DOHH2 (cell line): Measurements from ENCODE around the gene RAC3.

ENCODE experiments used
- H3F3A ChIP-seq: fragments of 200-600 bp; sonication (generic), shearing (Covaris generic); 2 replicates; pipeline ENCODE4 v1.6.0; 2016; ENCODE audit warnings: antibody characterized with exemption, mild to moderate bottlenecking; ENCODE audit not compliant: control insufficient read depth, insufficient read depth
- H3K27ac ChIP-seq: fragments of 200-600 bp; sonication (generic); 2 replicates; pipeline ENCODE4 v1.5.1; 2014; ENCODE audit warnings: low read depth, mild to moderate bottlenecking, low read length, moderate library complexity
- H3K27me3 ChIP-seq: fragments of 200-600 bp; sonication (generic); 2 replicates; pipeline ENCODE4 v1.6.1; 2014; ENCODE audit warnings: mild to moderate bottlenecking, low read length, mixed read lengths; ENCODE audit not compliant: control insufficient read depth
- H3K36me3 ChIP-seq: fragments of 200-600 bp; sonication (generic); 2 replicates; pipeline ENCODE4 v1.6.1; 2014; ENCODE audit warnings: mild to moderate bottlenecking, low read length, moderate library complexity, mixed read lengths; ENCODE audit not compliant: control insufficient read depth
- H3K4me1 ChIP-seq: fragments of 200-600 bp; sonication (generic); 2 replicates; pipeline ENCODE4 v1.6.1; 2014; ENCODE audit warnings: mild to moderate bottlenecking, low read length, mixed read lengths; ENCODE audit not compliant: control insufficient read depth
- H3K4me2 ChIP-seq: fragments of 200-600 bp; sonication (generic); 2 replicates; pipeline ENCODE4 v1.6.0; 2014; ENCODE audit warnings: mild to moderate bottlenecking, low read length, moderate library complexity
- H3K4me3 ChIP-seq: fragments of 200-600 bp; sonication (generic); 2 replicates; pipeline ENCODE4 v1.5.1; 2014; ENCODE audit warnings: mild to moderate bottlenecking, low read length, mixed read lengths
- H3K79me2 ChIP-seq: fragments of 200-600 bp; sonication (generic); 2 replicates; pipeline ENCODE4 v1.6.1; 2014; ENCODE audit warnings: mild to moderate bottlenecking, low read length, mixed read lengths; ENCODE audit not compliant: control insufficient read depth
- H3K9me2 ChIP-seq: fragments of 200-600 bp; sonication (generic); replicated peaks from 2 replicates; pipeline ENCODE4 v1.6.1; 2014; ENCODE audit warnings: mild to moderate bottlenecking, low read length, mixed read lengths; ENCODE audit not compliant: control insufficient read depth
- H3K9me3 ChIP-seq: fragments of 200-600 bp; sonication (generic); 2 replicates; pipeline ENCODE4 v1.6.1; 2014; ENCODE audit warnings: antibody characterized with exemption, low read length, mixed read lengths; ENCODE audit not compliant: control insufficient read depth, insufficient read depth
- H4K20me1 ChIP-seq: fragments of 200-600 bp; sonication (generic); 2 replicates; pipeline ENCODE4 v1.6.0; 2014; ENCODE audit warnings: low read depth, mild to moderate bottlenecking, antibody characterized with exemption, low read length, moderate library complexity; ENCODE audit not compliant: control insufficient read depth, insufficient read depth
- CTCF ChIP-seq: fragments of 200-600 bp; sonication (generic); IDR thresholded peaks from one replicate; pipeline ENCODE4 v1.5.1; 2014; ENCODE audit warnings: antibody characterized with exemption, mild to moderate bottlenecking, low read depth, low read length; ENCODE audit not compliant: poor library complexity, severe bottlenecking
- EZH2phosphoT487 ChIP-seq: fragments of 200-600 bp; sonication (generic); IDR thresholded peaks from 2 replicates; pipeline ENCODE4 v1.6.1; 2017; ENCODE audit warnings: borderline replicate concordance, mild to moderate bottlenecking, antibody characterized with exemption, low read length, moderate library complexity, mixed read lengths

The RAC3 gene

GRCh38 chr17:82081546-82081945 is 50.1 kb downstream of the RAC3 start:
- TF ChIP-seq CTCF (no peak), EZH2phosphoT487 (no peak)
- Histone ChIP-seq H3K4me2 (no peak overlapping the region), H3K79me2 (no peaks in the 10 kb centered on the region), H4K20me1 (no peaks in the 10 kb centered on the region; the same call in 1 of the 2 replicates), H3K9me3 (no peaks in the 10 kb centered on the region), H3K4me3 (no peak overlapping the region), H3K4me1 (peaks cover 2% of the 10 kb centered on the region), H3K36me3 (peaks cover 84% of the 10 kb centered on the region), H3K27ac (no peak overlapping the region), H3F3A (peaks cover 5% of the 10 kb centered on the region), H3K9me2 (no peaks in the 10 kb centered on the region), H3K27me3 (no peaks in the 10 kb centered on the region)

- H3K36me3 ChIP-seq = peaks cover 88% of the 10 kb centered on the region
Measured at GRCh38 chr17:82081966-82082365, 50.5 kb downstream of the RAC3 start.

GRCh38 chr17:82082456-82082855 is 51.0 kb downstream of the RAC3 start:
- Histone ChIP-seq H3K36me3 (peaks cover 92% of the 10 kb centered on the region), H3K79me2 (no peaks in the 10 kb centered on the region), H3F3A (no peaks in the 10 kb centered on the region), H3K4me1 (no peaks in the 10 kb centered on the region), H3K9me3 (no peaks in the 10 kb centered on the region), H3K9me2 (no peaks in the 10 kb centered on the region), H3K4me3 (no peak overlapping the region), H3K27me3 (no peaks in the 10 kb centered on the region), H3K27ac (no peak overlapping the region), H3K4me2 (no peak overlapping the region), H4K20me1 (no peaks in the 10 kb centered on the region; the same call in 1 of the 2 replicates)
- no peak for TF ChIP-seq EZH2phosphoT487

More at GRCh38 chr17:82081966-82082365, 50.5 kb downstream of the RAC3 start:
- TF ChIP-seq EZH2phosphoT487 (no peak), CTCF (no peak)
- H3K9me3 ChIP-seq = no peaks in the 10 kb centered on the region
- H3K9me2 ChIP-seq = no peaks in the 10 kb centered on the region
- 0 out of 2 replicates have a peak, but pooled peaks cover 2% of the 10 kb centered on the region for H3F3A ChIP-seq
- no peak overlapping the region for H3K4me3 ChIP-seq
- H4K20me1 ChIP-seq = no peaks in the 10 kb centered on the region; the same call in 1 of the 2 replicates
- no peak overlapping the region for H3K27ac ChIP-seq
- no peaks in the 10 kb centered on the region for H3K79me2 ChIP-seq
- H3K4me1 ChIP-seq = no peaks in the 10 kb centered on the region; the same call in 1 of the 2 replicates
- no peak overlapping the region for H3K4me2 ChIP-seq
- no peaks in the 10 kb centered on the region for H3K27me3 ChIP-seq

- Histone ChIP-seq H3K4me3 (no peak overlapping the region), H4K20me1 (no peaks in the 10 kb centered on the region; the same call in 1 of the 2 replicates), H3K27ac (no peak overlapping the region), H3K9me2 (no peaks in the 10 kb centered on the region), H3K79me2 (no peaks in the 10 kb centered on the region; the same call in 1 of the 2 replicates), H3K4me2 (no peak overlapping the region), H3F3A (no peaks in the 10 kb centered on the region), H3K27me3 (no peaks in the 10 kb centered on the region), H3K36me3 (peaks cover 93% of the 10 kb centered on the region), H3K4me1 (no peaks in the 10 kb centered on the region), H3K9me3 (no peaks in the 10 kb centered on the region)
- TF ChIP-seq EZH2phosphoT487 (no peak), CTCF (no peak)
Measured at GRCh38 chr17:82083009-82083408, 51.5 kb downstream of the RAC3 start.
